Testis (tissue), 2 donors: ENCODE results near the gene EME1.

Source experiments
- CTCF ChIP-seq, 3 experiments: fragments of 450-650 bp in 2 of 3; fragments of 200-600 bp in 1 of 3; sonication (generic) in 1 of 3; IDR thresholded peaks; one replicate each; pipeline ENCODE4 v1.5.1; 2016 to 2019; ENCODE audit warnings: antibody characterized with exemption in 3 of 3, mild to moderate bottlenecking in 2 of 3, moderate library complexity in 1 of 3
- POLR2A ChIP-seq: fragments of 450-650 bp; IDR thresholded peaks from one replicate; pipeline ENCODE4 v1.6.1; 2017; ENCODE audit warnings: antibody characterized with exemption, mild to moderate bottlenecking, moderate library complexity

DNA sequence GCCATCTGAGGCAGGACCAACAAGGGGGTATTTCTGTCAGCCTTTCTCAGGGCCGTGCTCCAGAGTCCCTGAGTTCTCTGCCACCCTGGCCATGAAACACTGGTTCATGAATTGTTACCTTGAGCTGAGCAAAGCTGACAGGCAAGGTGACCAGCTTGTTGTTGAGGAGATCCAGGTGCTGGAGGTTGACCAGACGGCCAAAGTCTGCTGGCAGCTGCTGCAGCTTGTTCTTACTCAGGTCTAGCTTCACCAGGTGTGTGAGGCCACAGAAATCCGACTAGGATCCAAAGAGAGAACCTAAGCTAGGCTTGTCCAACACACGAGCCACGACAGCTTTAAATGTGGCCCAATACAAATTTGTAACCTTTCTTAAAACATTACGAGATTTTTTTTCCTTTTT lies 19.6 kb downstream of the EME1 start:
- no peak for TF ChIP-seq CTCF (IDR thresholded peaks at IDR 0.05)
- TF ChIP-seq POLR2A: no peak
